NCI-H2227 (cell line): ENCODE measurements around the gene HLA-G.
A peak's percentile ranks its signal among the peaks of the same experiment; 100 is the strongest.

ENCODE experiments used
- DNase-seq: peaks from one replicate; lab custom pipeline; 2025; ENCODE audit not compliant: unreplicated experiment; lab: John Stamatoyannopoulos, UW

The HLA-G gene

DNA sequence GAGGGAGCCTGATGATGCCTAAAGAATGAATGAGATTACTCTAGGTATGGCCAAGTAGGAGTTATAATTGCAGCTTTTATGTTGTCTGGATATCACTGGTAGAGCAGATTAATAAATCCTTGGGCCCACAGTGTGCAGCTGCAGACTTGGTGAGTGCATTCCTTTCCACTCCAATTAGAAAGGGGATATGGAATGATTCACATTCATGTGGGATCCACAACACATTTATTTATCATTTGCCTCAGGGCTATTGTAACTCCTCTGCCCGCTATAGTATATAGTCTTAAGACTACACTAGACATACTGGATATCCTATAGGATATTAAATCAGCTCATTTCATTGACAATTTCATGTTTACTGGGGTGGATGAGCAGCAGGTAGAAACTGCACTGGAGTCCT, 11.6 kb upstream of the HLA-G start:
- DNase-seq = no peak

GRCh38 chr6:29818892-29819291, 8.7 kb upstream of the HLA-G start:
- DNase-seq = no peak

DNA sequence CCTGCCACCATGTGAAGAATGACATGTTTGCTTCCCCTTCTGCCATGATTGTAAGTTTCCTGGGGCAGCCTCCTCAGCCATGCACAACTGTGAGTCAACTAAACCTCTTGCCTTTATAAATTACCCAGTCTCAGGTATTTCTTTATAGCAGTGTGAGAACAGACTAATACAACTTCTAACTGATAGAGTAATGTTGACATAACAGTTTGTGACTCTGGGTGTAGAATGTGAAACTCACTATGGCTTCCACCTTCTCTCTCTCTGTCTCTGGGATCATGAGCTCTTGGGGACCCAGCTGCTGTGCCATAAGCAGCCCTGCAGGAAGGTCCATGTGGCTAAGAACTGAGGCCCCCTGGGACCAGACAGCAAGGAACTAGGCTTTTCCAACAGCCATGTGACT, 3.5 kb upstream of the HLA-G start:
- no peak for DNase-seq

DNA sequence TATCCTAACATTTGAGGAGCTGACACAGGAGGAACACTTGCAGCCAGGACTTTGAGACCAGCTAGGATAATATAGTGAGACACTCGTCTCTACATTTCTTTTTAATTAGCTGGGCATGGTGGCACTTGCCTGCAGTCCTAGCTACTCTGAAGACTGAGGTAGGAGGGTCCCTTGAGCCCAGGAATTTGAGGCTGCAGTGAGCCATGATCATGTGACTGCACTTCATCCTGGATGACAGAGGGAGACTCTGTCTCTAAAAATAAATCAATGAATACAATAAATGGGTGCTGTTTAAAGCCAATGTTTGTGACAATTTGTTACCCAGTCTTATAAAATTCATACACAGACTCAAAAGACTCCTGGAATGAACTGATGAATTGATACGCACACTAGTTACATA, 1.8 kb upstream of the HLA-G start:
- DNase-seq = no peak

GRCh38 chr6:29826271-29826670, 1.4 kb upstream of the HLA-G start:
- no peak for DNase-seq

DNA sequence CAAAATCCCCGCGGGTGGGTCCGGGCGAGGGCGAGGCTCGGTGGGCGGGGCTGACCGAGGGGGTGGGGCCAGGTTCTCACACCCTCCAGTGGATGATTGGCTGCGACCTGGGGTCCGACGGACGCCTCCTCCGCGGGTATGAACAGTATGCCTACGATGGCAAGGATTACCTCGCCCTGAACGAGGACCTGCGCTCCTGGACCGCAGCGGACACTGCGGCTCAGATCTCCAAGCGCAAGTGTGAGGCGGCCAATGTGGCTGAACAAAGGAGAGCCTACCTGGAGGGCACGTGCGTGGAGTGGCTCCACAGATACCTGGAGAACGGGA, 809 bp downstream of the HLA-G start:
- peak; percentile 26 for DNase-seq

- no peak for DNase-seq
These were observed 2.1 kb downstream of the HLA-G start for GRCh38 chr6:29829766-29830165.

- DNase-seq = no peak
These were observed 2.8 kb downstream of the HLA-G start for GRCh38 chr6:29830409-29830808.

GRCh38 chr6:29831776-29832175, 4.2 kb downstream of the HLA-G start:
- DNase-seq = no peak

- no peak for DNase-seq
These were observed 7.2 kb downstream of the HLA-G start for GRCh38 chr6:29834564-29835436.

GRCh38 chr6:29839917-29840316, 12.3 kb downstream of the HLA-G start:
- no peak for DNase-seq

GRCh38 chr6:29841030-29841429, 13.4 kb downstream of the HLA-G start:
- no peak for DNase-seq

DNA sequence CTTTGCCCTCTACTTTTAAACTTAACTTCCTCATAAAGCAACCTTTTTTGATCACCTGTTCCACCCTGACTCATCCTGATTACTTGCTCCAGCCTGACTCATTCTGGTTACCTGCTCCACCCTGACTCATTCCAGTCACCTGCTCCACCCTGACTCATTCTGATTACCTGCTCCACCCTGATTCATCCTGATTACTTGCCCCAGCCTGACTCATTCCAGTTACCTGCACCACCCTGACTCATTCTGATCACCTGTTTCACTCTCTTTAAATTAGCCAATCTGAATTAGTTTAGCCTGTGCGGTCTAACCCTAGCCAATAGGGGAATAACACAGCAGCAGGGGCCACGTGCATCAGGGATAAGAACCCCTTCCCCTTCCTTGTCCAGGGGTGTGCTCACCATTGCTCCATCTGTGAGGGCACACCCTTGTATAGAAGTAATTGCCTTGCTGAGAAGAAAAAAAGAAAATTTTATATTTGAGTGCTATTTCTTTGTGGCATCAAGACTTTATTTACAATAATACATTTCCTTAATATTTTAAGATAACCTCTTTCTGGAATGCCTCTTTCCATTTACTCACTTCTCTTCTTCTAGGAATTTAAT, 17.9 kb downstream of the HLA-G start:
- DNase-seq = no peak

GRCh38 chr6:29847871-29848630, 20.4 kb downstream of the HLA-G start:
- DNase-seq = peak; percentile 84

DNA sequence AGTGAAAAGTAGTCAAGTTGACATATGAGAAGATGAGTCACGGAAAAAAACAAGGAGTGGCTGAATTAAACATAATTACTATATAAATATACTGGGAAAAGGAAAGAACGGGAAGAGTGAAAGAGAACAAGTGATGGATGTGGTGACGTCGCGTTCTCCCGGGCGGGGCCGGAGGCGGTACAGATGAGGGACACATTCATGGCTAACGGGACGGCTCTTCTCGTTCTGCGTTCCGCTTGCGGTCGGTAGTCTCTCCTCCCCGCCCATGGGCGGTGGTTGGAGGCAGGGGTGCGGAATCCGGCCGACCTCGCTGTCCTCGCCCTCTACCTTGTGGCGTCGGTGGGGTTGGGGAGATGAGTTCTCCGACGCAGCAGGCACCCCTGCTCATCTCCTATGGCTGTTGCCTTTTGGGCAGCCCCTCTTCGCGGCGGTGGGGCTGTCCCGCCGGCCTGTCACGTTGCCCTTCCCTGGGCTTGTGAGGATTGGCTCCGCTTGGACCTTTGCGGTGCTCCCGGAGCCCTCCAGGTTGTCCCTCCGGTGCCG, 22.5 kb downstream of the HLA-G start:
- peak; percentile 23 for DNase-seq

- no peak for DNase-seq
These were observed 23.6 kb downstream of the HLA-G start for GRCh38 chr6:29851190-29851589.

- DNase-seq = no peak
These were observed 25.6 kb downstream of the HLA-G start for GRCh38 chr6:29853245-29853644.

GRCh38 chr6:29858006-29858405, 30.4 kb downstream of the HLA-G start:
- DNase-seq = no peak

DNA sequence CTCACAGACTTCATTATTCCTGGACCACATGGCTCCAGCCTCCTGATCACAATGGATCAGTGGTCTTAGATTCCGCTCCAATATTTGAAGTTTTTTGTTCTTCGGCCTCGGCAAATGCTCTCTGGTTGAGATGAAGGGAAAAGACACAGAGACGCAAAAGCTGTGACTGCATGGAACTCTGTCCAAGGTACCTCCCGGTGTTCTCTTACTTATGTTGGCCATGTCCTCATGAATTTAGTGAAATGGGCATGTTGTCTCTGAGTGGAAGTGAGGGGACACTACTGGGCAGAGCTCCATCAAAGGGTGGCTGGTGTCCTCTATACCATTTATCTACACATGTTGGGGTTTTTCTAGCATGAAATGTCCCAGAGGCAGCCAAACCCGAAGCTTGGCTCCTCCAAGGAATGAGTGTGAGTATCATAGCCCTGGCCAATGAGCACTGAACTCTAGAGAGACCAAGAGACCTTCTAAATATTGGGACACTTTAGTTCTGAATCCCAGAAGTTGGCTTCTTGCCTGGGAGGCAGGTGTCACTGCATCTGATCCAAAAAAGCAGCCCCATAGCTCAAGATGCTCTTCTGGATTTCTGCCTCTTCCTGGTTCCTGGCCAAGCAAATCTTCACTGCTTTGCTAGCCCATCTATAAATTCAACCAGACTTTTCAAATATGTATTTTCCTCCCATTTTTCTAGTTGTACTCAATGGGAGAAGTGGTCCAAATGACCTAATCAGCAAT, 34.1 kb downstream of the HLA-G start:
- DNase-seq = no peak

- no peak for DNase-seq
These were observed 36.6 kb downstream of the HLA-G start for GRCh38 chr6:29864037-29864810.
